Measurements from ENCODE around the gene ATP9B.
"Not testable (repeated sequence)": the region's sequence is repeated elsewhere in the genome, so short reads cannot be mapped to it uniquely, and the experiment has no call there.

Gene ATP9B

DNA sequence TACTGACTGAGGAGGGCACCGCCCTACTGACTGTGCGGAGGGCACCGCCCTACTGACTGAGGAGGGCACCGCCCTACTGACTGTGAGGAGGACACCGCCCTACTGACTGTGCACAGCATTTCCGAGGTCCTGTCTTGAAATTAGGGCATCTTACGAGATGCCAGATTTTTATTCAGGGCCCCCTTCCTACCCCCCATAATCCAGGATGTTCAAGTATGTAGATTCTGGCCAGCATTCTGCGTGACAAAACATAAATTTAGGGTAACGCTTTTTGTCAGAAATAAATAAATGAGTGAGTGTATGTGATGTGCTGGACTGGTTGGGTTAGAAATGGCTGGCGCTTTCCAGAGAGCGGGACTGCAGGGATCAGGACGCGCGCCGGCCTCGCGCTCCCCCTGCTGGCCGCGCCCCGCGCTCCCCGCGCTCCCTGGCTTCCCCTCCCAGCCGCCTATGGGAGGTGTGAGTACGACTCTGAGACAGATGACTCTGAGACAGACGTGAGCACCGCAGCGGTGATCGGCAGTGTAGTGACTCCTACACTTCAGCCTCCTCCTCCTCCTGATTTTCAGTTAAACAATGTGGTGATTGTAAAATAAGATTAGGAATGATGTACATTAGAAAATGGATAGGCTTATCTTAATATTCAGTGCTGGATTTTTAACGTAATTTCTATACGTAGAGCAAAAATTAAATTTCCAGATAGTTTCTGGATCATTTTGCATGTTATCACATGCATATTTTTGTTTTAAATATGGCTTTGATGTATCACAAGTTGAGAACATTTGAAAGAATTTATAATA lies 177.3 kb downstream of the ATP9B start:
- DNase-seq = peak; percentile 85

DNA sequence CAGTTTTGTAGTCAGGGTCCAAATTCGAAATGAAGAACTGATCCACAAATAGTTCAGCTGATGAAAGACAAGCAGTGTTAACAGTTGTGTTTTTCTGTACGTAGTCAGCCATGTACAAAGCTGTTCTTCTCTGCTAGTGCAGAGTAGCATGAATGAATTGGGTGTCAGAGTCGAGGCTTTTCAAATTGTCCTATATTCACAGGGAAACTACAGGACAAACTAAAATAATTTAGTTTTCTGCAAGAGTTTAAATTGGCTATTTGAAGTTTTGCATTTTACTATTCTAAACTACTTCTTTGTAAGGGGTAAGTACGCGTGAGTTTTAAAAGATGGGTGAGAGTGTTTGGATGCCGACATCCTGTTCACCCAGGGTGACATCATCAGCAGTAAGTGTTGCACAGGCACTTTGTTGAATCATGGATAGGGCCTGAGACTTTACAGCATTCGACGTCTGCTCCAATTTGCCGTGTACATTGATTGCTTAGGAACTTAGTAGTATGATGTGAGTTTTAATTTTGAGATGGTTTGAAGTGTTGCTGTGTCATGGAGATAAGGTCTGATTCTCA lies 179.4 kb downstream of the ATP9B start:
- DNase-seq = peak; percentile 18

GRCh38 chr18:79250301-79250981 lies 181.2 kb downstream of the ATP9B start:
- DNase-seq = no peak

GRCh38 chr18:79251021-79251420 lies 181.8 kb downstream of the ATP9B start:
- DNase-seq = no peak

GRCh38 chr18:79252904-79253633 lies 183.9 kb downstream of the ATP9B start:
- DNase-seq = no peak

DNA sequence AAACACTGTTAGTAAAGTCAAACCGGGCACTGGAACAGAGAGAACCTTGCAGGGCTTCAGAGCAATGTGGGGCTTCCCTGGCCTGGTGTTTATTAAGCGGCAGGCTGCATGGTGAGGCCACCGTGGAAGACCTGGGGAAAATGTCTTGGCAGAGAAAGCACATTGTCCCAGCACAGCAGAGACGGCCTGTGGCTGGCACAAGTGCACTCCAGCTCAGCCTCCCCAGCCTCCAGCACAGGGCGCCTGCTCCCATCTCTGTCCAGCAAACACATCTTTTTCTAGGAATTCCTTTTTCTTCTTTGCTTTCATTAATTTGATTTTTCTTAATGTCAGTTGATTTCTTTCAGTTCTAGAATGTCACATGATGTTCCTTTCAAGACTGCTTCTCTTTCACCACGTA lies 188.3 kb downstream of the ATP9B start:
- DNase-seq = no peak

GRCh38 chr18:79258447-79258846 lies 189.3 kb downstream of the ATP9B start:
- peak; percentile 59 for DNase-seq

- DNase-seq = peak; percentile 86
Observed at GRCh38 chr18:79259218-79259617, 190.0 kb downstream of the ATP9B start.

DNA sequence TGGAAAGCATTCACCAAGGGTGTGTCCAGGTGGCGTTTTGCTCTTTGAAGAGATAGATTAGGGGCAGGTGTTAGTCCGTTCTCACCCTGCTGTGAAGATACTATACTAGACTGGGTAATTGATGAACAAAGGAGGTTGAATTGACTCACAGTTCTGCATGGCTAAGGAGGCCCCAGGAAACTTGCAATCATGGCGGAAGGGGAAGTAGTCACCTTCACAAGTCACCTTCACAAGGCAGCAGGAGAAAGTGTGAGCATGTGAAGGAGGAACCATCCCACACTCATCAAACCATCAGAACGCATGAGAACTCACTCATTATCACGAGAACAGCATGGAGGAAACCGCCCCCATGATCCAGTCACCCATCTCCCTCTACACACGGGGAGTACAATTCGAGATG lies 190.8 kb downstream of the ATP9B start:
- DNase-seq = no peak

DNA sequence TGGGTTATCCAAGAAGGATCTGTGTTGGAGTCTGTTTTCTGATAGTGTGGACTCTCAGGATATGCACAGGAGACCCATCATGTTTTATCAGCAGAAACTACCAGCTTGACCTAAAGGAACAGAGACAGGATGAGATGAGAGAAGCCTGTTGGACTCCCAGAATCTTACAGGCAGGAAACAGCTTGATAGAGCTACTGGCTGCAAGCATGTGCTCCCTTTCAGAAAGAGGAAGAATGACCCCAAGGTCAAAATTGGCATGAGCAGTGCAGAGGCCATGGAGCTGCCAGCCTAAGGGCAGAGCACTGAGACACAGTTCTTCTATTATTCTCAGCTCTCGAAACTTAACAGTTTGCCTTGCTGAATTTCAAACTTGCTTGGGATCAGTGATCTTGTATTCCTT lies 191.3 kb downstream of the ATP9B start:
- DNase-seq = peak; percentile 81

GRCh38 chr18:79265068-79265467 lies 195.9 kb downstream of the ATP9B start:
- DNase-seq = not testable (repeated sequence)

DNA sequence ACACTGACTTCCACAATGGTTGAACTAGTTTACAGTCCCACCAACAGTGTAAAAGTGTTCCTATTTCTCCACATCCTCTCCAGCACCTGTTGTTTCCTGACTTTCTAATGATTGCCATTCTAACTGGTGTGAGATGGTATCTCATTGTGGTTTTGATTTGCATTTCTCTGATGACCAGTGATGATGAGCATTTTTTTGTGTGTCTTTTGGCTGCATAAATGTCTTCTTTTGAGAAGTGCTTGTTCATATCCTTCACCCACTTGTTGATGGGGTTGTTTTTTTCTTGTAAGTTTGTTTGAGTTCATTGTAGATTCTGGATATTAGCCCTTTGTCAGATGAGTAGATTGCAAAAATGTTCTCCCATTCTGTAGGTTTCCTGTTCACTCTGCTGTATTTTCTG lies 202.6 kb downstream of the ATP9B start:
- not testable (repeated sequence) for DNase-seq

GRCh38 chr18:79272916-79273315 lies 203.7 kb downstream of the ATP9B start:
- DNase-seq = no peak

DNA sequence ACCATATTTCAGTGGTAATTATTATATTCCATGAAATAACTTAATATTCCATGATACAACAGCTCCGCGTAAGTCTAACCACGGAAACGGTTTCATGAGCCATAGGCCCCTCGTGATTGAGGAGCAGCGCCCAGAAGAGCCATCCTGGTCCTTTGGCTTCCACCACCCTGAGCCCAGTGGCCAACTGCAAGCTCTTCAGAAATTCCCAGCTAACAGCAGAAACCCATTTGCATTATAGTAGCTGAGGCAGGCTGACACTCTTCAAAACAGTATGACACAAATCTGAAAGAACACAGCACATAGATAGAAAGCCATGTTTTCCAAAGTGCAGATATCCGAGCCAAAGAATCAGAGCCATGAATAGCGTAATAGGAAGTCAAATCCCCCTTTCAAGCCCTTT lies 205.6 kb downstream of the ATP9B start:
- DNase-seq = no peak

GRCh38 chr18:79275461-79275860 lies 206.3 kb downstream of the ATP9B start:
- DNase-seq = no peak

GRCh38 chr18:79275992-79276391 lies 206.8 kb downstream of the ATP9B start:
- DNase-seq = peak; percentile 46

GRCh38 chr18:79278896-79279295 lies 209.7 kb downstream of the ATP9B start:
- DNase-seq = no peak

DNA sequence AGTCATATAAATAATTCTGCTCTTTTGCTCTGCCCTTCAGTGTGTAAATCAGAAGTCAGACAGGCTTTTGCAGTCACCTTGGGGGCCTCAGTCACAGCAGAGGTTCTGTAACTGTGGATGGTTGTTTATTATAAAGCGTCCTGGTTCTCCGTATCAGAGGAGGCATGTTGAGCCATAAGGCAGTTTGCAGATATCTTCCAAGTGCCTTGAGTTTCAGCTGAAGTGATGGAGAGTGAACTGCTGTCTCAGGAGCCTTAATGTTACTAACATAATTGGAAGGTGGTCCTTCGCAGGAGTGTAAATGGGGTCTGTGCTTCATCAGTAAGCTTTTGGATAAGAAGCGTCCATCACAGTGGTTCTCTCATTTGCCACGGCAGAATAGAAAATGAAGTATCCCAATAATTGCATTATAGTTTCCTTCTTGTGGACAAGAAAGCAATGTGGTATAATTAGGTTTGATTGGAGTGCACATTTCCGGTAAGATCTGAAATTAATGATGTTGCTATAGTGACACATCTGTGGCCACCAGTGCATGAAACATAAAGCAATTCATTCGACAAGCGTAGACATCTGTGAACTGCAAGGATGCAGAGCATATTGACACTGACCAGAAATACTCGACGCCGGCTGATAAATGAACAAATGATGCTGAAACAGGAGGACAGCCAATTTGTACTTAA lies 214.1 kb downstream of the ATP9B start:
- no peak for DNase-seq

DNA sequence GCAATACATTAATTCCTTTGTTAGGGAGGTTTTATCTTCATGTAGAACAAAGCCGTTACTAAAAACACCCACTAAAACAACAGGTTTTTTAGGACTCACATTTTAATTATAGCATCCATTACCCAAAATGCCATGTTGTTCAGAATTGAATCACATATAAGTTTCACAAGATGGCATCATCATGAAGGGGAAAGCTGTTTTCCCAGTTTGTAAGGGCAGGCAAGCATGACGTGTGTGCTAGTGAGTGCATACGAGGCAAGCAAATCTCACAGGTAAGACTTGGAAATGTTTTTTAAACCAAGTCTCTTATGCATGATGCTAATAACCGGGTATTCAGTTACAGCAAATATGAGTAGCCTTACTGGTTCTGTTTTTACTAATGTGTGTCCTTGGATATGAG lies 214.7 kb downstream of the ATP9B start:
- no peak for DNase-seq

DNA sequence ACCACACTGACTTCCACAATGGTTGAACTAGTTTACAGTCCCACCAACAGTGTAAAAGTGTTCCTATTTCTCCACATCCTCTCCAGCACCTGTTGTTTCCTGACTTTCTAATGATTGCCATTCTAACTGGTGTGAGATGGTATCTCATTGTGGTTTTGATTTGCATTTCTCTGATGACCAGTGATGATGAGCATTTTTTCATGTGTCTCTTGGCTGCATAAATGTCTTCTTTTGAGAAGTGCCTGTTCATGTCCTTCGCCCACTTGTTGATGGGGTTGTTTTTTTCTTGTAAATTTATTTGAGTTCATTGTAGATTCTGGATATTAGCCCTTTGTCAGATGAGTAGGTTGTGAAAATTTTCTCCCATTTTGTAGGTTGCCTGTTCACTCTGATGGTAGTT lies 216.0 kb downstream of the ATP9B start:
- DNase-seq = not testable (repeated sequence)

DNA sequence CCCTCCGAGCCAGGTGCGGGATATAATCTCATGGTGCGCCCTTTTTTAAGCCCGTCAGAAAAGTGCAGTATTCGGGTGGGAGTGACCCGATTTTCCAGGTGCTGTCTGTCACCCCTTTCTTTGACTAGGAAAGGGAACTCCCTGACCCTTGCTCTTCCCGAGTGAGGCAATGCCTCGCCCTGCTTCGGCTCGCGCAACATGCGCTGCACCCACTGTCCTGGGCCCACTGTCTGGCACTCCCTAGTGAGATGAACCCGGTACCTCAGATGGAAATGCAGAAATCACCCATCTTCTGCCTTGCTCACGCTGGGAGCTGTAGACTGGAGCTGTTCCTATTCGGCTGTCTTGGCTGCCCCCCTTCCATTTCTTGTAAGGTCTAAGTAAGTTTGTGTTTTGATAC lies 221.2 kb downstream of the ATP9B start:
- DNase-seq = not testable (repeated sequence)

GRCh38 chr18:79290876-79291275 lies 221.7 kb downstream of the ATP9B start:
- DNase-seq = no peak

DNA sequence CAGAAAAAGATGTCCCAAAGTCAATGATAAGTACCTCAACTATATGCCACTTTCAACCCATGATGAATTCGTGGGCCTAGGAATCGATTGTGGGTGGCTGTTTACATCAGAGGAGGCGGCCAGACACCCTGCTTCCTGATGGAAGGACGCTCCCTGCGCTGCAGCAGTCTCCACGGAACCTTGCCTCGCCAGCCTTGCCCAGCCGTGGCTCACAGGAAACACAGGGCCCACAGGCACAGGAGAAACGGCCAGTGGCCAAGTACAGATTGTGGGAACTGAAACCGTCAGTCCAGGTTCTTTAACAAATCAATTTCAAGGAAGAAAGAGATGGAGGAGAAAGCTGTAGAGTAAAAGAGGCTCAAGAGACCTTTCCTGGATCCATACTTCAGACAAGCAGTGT lies 225.0 kb downstream of the ATP9B start:
- no peak for DNase-seq
